SK-N-MC (cell line): ENCODE results near the gene ANXA6.

Experiments
- EZH2 ChIP-seq: fragments of 200-600 bp; sonication (generic); IDR thresholded peaks from one replicate; pipeline ENCODE4 v1.6.1; 2017; ENCODE audit warnings: antibody characterized with exemption
- POLR2AphosphoS5 ChIP-seq: IDR thresholded peaks from 2 replicates; pipeline ENCODE4 v1.6.1; 2012; ENCODE audit warnings: mild to moderate bottlenecking, low read depth, low read length, borderline replicate concordance

DNA sequence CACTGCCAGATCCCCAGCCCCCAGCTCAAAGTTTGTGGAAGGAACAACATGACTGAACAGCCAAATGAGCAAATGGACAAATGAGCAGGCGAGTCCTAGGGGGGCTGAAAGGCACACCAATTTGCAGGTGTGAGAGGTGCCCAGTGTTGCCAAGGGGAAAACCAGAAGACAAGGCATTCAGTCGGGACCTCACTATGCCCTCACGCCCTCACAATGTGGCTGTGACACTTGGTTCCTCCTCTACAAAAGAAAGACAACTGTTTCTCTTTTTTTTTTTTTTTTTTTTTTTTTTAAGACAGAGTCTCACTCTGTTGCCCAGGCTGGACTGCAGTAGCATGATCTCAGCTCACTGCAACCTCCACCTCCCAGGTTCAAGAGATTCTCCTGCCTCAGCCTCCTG is 104.7 kb downstream of the ANXA6 start:
- TF ChIP-seq POLR2AphosphoS5 (no peak), EZH2 (no peak)
